ENCODE results near the gene GAPDH. TPM values are rescaled to one million over a fixed set of nuclear protein-coding genes. Genes with fewer than 3 reads are reported as not detected.

The GAPDH gene
- total RNA-seq, 1 experiment from 2014 or later, result 4,276 TPM

GRCh38 chr12:6548556-6548955 lies 14.2 kb downstream of the GAPDH start (continued):
- no peak for TF ChIP-seq NFYB (CRISPR knock-in tag; conservative IDR thresholded peaks at IDR 0.05; ENCODE audit: low read depth)
- no peak for TF ChIP-seq FOXK1 (CRISPR knock-in tag; IDR thresholded peaks at IDR 0.05)
- no peak for TF ChIP-seq ZNF121 (CRISPR knock-in tag; IDR thresholded peaks at IDR 0.05)
- no peak for TF ChIP-seq EMX1 (CRISPR knock-in tag; IDR thresholded peaks at IDR 0.05)
- no peak for TF ChIP-seq FOXJ3 (CRISPR knock-in tag; IDR thresholded peaks at IDR 0.05; ENCODE audit: borderline replicate concordance)

- peaks cover 39% of the 10 kb centered on the region for H3K36me3 Mint-ChIP-seq
- ChIA-PET CTCF (interaction anchor here (1.1 to 13.4 kb wide), 2 partner anchors 9 to 10 kb away, joined by 5 to 195 read pairs; no protein-coding TSS in a partner anchor), POLR2A (no interaction called here)
- peaks cover 18% of the 10 kb centered on the region for H3K4me1 Mint-ChIP-seq
- H3K27me3 Mint-ChIP-seq (ENCODE audit: low read depth), result no peaks in the 10 kb centered on the region; the same call in 1 of the 2 replicates
- peak overlapping the region; percentile 75; the same call in 1 of the 2 replicates for H3K27ac Mint-ChIP-seq
- TF ChIP-seq MYBL2 (CRISPR knock-in tag; IDR thresholded peaks at IDR 0.05), result no peak
- TF ChIP-seq CBFB (CRISPR knock-in tag; IDR thresholded peaks at IDR 0.05; ENCODE audit: low read depth), result no peak
- TF ChIP-seq ZNF671 (CRISPR knock-in tag; IDR thresholded peaks at IDR 0.05), result no peak
- no peaks in the 10 kb centered on the region for H3K9me3 Mint-ChIP-seq
- ATAC-seq (no peak), DNase-seq (ENCODE audit: low spot score) (no peak)
- H3K4me3 Mint-ChIP-seq, result no peak overlapping the region
Measured at GRCh38 chr12:6548966-6549683, 14.8 kb downstream of the GAPDH start.

GRCh38 chr12:6549684-6550151 lies 15.4 kb downstream of the GAPDH start:
- Mint-ChIP-seq H3K4me1 (peaks cover 24% of the 10 kb centered on the region), H3K27ac (no peak overlapping the region), H3K9me3 (no peaks in the 10 kb centered on the region), H3K4me3 (no peak overlapping the region), H3K27me3 (ENCODE audit: low read depth) (no peaks in the 10 kb centered on the region), H3K36me3 (peaks cover 33% of the 10 kb centered on the region)
- ChIA-PET POLR2A (no interaction called here), CTCF (interaction anchor here (1.3 to 13.4 kb wide), 3 partner anchors 11 to 323 kb away, joined by 3 to 195 read pairs (median 34); partner anchors contain the start of gene SPSB2)
- no peak for TF ChIP-seq NFATC4 (CRISPR knock-in tag; IDR thresholded peaks at IDR 0.05)
- no peak for TF ChIP-seq ZNF671 (CRISPR knock-in tag; IDR thresholded peaks at IDR 0.05)
- TF ChIP-seq GTF2I (CRISPR knock-in tag; conservative IDR thresholded peaks at IDR 0.05), result no peak
- TF ChIP-seq ETV6 (CRISPR knock-in tag; IDR thresholded peaks at IDR 0.05), result no peak
- no peak for TF ChIP-seq CTCF (IDR thresholded peaks at IDR 0.05)
- TF ChIP-seq STAT6 (CRISPR knock-in tag; conservative IDR thresholded peaks at IDR 0.05; ENCODE audit: low read depth), result no peak
- no peak for TF ChIP-seq IRF2 (CRISPR knock-in tag; IDR thresholded peaks at IDR 0.05; ENCODE audit: borderline replicate concordance, low read depth)
- DNase-seq (ENCODE audit: low spot score) (no peak), ATAC-seq (no peak)

- Mint-ChIP-seq H3K4me3 (no peak overlapping the region), H3K27me3 (ENCODE audit: low read depth) (no peaks in the 10 kb centered on the region), H3K4me1 (peaks cover 29% of the 10 kb centered on the region), H3K36me3 (peaks cover 29% of the 10 kb centered on the region), H3K9me3 (no peaks in the 10 kb centered on the region), H3K27ac (no peak overlapping the region)
- ChIA-PET CTCF (interaction anchor here (1.3 to 13.4 kb wide), 5 partner anchors 12 to 322 kb away, joined by 3 to 195 read pairs (median 12); partner anchors contain the start of gene SPSB2), POLR2A (no interaction called here)
- ATAC-seq (no peak), DNase-seq (ENCODE audit: low spot score) (no peak)
- no peak for TF ChIP-seq CBFB (CRISPR knock-in tag; IDR thresholded peaks at IDR 0.05; ENCODE audit: low read depth)
- no peak for TF ChIP-seq ATF6 (CRISPR knock-in tag; IDR thresholded peaks at IDR 0.05)
- TF ChIP-seq CDX4 (CRISPR knock-in tag; IDR thresholded peaks at IDR 0.05; ENCODE audit: borderline replicate concordance), result no peak
- TF ChIP-seq GRHL2 (CRISPR knock-in tag; IDR thresholded peaks at IDR 0.05; ENCODE audit: insufficient replicate concordance, severe bottlenecking), result no peak
- no peak for TF ChIP-seq RELA (CRISPR knock-in tag; IDR thresholded peaks at IDR 0.05; ENCODE audit: borderline replicate concordance)
Measured at GRCh38 chr12:6550294-6551062, 16.2 kb downstream of the GAPDH start.
